ENCODE measurements around the gene DHX16.
"Not testable (repeated sequence)": the region's sequence is repeated elsewhere in the genome, so short reads cannot be mapped to it uniquely, and the experiment has no call there.

The DHX16 gene

DNA sequence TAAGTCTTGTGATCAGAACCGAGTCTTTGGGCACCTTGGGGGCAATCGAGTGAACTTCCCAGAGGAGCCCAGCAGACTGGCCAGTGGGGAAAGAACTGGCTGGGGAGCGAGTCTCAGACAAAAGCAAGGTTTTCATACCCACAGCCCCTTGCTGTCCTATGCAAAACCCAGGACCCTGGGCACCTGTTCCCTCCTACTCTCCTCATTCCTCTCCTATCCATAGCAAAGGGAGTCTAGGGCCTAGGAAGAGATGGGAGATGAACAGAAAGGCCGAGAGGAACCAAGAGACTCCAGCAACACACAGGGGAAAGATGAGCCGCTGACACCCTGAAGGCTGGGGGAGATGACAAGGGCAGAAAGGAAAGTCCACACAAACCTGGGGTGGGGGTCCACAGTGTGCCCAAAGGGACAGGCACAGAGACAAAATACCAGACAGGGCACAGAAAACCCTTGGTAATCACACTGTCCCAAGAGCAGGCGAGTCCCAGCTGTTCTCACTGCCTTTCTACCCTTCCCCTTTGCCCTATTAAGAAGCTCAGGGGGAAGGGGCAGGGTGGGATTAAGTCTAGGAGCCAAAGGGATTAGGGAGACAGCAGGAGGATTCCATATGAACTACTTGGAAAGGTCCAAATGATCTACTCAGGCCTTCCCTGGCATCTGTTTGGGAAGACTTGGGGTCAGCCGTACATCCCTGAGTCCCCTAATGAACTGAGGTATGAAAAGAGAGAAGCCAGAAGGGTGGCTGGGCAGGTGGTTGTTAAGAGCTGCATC, 7.1 kb upstream of the DHX16 start:
- H3K27me3 ChIP-seq (ENCODE audit: insufficient read depth, low read length), result no peaks in the 10 kb centered on the region
- H3K36me3 ChIP-seq (ENCODE audit: insufficient read depth, low read length), result peaks cover 34% of the 10 kb centered on the region
- H3K4me1 ChIP-seq (ENCODE audit: insufficient read depth, low read length), result peaks cover 34% of the 10 kb centered on the region
- H3K9me3 ChIP-seq (ENCODE audit: low read length), result no peaks in the 10 kb centered on the region
- no peak overlapping the region for H3K4me3 ChIP-seq (ENCODE audit: low read length)
- no peak overlapping the region for H2AFZ ChIP-seq (ENCODE audit: low read depth, low read length)

DNA sequence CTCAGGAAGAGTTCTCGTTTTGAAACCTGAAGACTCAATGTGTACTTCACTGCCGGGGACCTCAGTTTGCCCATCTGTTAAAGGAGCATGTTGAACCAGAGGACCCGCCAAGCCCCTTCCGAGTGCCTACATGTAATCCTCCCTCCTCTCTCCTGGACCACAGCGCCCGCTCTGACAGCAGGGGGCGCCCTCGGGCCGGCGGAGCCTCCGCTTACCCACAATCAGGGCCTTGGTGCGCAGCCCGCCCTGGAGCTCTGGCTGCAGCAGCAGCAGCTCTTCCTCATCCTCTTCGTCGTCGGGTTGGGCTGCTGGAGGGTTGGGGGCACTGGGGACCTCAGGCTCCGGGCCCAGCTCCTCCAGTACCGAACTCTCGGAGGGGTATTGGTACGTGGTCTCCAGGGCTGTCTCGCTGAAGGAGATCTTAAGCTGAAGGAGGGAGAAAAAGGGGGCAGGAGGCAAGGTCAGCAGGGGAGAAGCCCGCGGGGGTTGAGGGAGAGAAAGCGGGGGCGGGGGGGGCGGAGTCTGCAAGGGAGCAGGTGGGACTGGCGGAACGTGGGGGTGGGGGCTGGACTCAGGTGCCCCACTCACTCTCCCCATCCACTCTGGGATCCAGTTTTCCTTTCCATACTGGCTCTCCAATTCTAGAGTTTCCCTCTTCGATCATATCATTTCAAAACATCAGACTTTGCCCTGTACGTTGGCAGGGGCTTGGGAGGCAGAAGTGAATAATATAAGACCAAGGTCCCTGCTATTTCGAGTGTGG, 6.3 kb upstream of the DHX16 start:
- Histone ChIP-seq H3K4me1 (ENCODE audit: insufficient read depth, low read length) (peaks cover 28% of the 10 kb centered on the region), H3K9me3 (ENCODE audit: low read length) (no peaks in the 10 kb centered on the region), H3K4me3 (ENCODE audit: low read length) (no peak overlapping the region), H3K27me3 (ENCODE audit: insufficient read depth, low read length) (no peaks in the 10 kb centered on the region), H2AFZ (ENCODE audit: low read depth, low read length) (no peak overlapping the region), H3K36me3 (ENCODE audit: insufficient read depth, low read length) (peaks cover 34% of the 10 kb centered on the region)

DNA sequence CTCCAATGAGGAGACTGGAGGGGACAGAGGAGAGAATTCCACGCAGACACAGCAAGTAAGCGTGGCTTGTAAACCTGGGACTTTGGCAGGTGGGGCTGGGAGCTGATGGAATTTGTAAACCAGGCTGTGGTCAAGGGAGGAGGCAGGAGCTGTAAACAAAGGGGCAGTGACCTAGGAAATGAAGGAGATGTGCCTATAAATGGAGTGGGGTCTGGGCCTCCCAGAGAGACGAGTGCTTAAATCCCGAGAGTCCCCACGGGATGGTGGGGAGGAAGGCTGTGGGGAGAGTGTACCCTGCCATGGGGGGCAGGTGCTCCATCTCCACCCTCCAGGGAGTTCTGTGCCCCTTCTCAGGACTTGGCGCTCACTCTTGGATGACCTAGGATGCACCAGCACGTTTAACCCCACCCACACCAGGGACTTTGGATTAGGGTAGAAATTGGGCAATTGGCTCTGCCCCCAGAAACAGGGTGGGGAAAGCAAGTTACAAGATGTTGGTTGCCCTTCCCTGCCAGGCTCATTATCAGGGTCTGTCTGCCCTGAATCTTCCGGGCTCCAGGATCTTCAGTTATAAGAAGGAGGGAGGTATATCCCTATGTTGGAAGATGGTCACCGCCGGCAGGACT, 4.0 kb upstream of the DHX16 start:
- Histone ChIP-seq H2AFZ (ENCODE audit: low read depth, low read length) (no peak overlapping the region), H3K9me3 (ENCODE audit: low read length) (no peaks in the 10 kb centered on the region), H3K36me3 (ENCODE audit: insufficient read depth, low read length) (peaks cover 32% of the 10 kb centered on the region), H3K4me1 (ENCODE audit: insufficient read depth, low read length) (peaks cover 6% of the 10 kb centered on the region), H3K4me3 (ENCODE audit: low read length) (no peak overlapping the region), H3K27me3 (ENCODE audit: insufficient read depth, low read length) (no peaks in the 10 kb centered on the region)

DNA sequence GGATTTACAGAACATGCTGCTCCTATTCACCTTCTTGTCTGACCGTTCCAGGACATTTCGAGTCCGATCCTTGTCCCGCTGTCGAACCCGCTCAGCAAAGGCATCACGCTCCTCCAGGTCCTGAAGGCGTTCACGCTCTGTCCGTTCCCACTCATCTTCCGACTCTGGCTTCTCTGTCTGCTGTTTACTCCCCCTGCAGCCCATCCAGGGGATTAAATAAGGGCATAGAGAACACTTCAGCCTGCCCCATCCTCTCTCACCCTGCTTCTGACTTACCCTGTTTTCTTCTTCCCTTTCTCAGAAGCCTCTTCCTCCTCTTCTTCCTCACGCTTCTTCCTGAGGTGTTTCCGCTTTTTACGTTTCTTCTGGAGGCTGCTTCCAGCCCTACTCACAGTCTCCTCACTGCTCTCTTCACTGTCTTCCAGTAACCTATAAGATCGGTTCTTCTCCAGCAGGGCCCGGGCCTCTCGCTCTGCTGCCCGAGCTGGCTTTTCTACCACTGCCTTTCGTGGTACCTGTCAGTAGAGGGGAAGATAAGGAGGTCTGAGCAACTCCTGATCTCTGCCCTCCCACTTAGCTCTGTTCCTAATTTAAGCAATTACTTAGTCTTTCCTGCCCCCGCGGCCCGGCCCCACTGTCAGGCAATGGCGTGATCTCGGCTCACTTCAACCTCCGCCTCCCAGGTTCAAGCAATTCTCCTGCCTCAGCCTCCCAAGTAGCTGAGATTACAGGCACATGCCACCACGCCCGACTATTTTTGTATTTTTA, 1.9 kb downstream of the DHX16 start:
- Histone ChIP-seq H3K36me3 (ENCODE audit: insufficient read depth, low read length) (peaks cover 33% of the 10 kb centered on the region), H3K9me3 (ENCODE audit: low read length) (no peaks in the 10 kb centered on the region), H3K4me3 (ENCODE audit: low read length) (no peak overlapping the region), H3K4me1 (ENCODE audit: insufficient read depth, low read length) (peaks cover 7% of the 10 kb centered on the region), H2AFZ (ENCODE audit: low read depth, low read length) (no peak overlapping the region), H3K27me3 (ENCODE audit: insufficient read depth, low read length) (no peaks in the 10 kb centered on the region)

DNA sequence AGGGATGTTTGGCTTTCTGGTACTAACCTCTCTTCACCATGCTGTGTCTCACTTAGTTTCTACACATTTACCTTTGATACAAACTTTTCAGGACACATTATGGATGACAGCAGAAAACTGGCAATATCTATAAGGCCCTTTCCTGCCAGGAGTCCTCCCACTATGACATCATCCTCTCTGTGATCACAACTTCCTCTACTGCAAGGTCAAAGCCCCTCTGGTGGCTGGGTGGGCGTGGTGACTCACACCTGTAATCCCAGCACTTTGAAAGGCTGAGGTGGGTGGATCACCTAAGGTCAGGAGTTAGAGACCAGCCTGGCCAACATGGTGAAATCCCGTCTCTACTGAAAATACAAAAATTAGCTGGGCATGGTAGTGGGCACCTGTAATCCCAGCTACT, 6.5 kb downstream of the DHX16 start:
- peaks cover 73% of the 10 kb centered on the region for H3K36me3 ChIP-seq (ENCODE audit: insufficient read depth, low read length)
- not testable (repeated sequence) for H3K4me1 ChIP-seq (ENCODE audit: insufficient read depth, low read length); H3K27me3 ChIP-seq (ENCODE audit: insufficient read depth, low read length); H2AFZ ChIP-seq (ENCODE audit: low read depth, low read length); H3K4me3 ChIP-seq (ENCODE audit: low read length); H3K9me3 ChIP-seq (ENCODE audit: low read length)

DNA sequence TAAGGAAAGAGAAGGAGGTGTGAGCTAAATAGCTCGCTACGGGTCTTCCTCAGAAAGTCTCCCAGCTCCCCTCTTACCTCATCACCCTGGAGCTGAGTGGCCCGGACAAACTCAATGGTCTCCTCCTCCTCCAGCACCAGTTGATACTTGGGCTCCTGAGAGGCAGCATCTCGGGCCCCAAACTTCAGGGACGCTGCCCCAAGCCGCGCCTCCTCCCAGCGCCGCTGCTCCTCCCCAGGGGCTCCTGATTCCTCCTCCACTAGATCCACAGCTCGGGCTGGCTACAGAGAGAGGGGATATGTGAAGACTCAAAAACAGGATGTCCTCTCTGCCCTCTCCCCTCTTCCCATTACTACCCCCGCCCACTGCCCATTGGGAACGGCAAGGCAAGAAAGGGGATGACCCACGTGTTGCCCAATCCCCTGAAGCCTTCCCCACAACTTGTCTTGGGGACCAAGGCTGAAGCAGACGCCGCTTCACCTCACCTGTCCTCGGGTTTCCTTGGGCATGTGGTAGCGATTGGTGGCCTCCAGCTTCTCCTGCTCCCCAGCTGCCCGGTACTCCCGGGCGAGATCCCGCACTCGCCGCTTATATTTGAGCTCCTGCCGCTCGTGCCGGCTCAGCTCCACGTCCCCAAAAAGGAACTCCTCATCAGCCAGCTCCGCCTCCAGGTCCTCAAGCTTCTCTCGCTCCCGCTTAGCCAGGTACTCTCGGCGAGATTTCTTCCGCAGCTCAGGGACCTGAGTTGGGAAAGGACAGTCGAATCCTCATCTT, 7.6 kb downstream of the DHX16 start:
- Histone ChIP-seq H2AFZ (ENCODE audit: low read depth, low read length) (no peak overlapping the region), H3K4me1 (ENCODE audit: insufficient read depth, low read length) (no peaks in the 10 kb centered on the region), H3K9me3 (ENCODE audit: low read length) (no peaks in the 10 kb centered on the region), H3K4me3 (ENCODE audit: low read length) (no peak overlapping the region), H3K36me3 (ENCODE audit: insufficient read depth, low read length) (peaks cover 69% of the 10 kb centered on the region), H3K27me3 (ENCODE audit: insufficient read depth, low read length) (no peaks in the 10 kb centered on the region)

DNA sequence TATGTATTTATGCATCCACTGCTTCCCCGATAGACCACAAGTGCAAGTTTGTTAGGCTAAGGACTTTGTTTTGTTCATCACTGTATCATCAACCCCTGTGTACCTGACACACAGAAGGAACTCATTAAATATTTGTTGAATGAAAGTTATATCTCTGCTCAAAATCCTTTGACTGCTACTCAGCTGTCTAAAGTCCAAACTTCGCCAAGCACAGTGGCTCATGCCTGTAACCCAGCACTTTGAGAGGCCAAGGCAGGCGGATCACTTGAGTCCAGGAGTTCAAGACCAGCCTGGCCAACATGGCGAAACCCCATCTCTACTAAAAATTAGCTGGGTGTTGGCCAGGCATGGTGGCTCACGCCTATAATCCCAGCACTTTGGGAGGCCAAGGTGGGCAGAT, 14.9 kb downstream of the DHX16 start:
- peaks cover 83% of the 10 kb centered on the region for H3K36me3 ChIP-seq (ENCODE audit: insufficient read depth, low read length)
- H2AFZ ChIP-seq (ENCODE audit: low read depth, low read length), result not testable (repeated sequence)

DNA sequence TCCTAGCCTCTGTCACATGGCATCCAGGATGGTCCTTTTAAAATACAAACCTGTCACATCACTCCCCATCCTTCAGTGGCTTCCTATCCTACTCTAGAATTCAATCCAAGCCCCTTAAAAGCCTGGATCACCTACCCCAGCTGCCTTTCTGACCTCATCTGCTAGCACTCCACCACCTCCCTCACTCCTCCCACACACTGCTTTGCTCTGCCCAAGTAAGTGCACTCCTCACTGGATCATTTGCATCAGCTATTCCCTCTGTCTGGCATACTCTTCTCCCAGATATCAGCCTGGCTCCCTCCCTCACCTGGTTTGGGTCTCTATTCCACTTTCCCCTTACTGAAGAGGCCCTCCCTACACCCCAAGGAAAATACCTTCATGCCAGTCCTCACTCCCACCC, 15.4 kb downstream of the DHX16 start:
- Histone ChIP-seq H2AFZ (ENCODE audit: low read depth, low read length) (no peak overlapping the region), H3K9me3 (ENCODE audit: low read length) (no peaks in the 10 kb centered on the region), H3K36me3 (ENCODE audit: insufficient read depth, low read length) (peaks cover 83% of the 10 kb centered on the region), H3K27me3 (ENCODE audit: insufficient read depth, low read length) (no peaks in the 10 kb centered on the region), H3K4me1 (ENCODE audit: insufficient read depth, low read length) (no peaks in the 10 kb centered on the region), H3K4me3 (ENCODE audit: low read length) (no peak overlapping the region)

More for the DNA sequence above, 14.9 kb downstream of the DHX16 start:
- not testable (repeated sequence) for H3K9me3 ChIP-seq (ENCODE audit: low read length); H3K27me3 ChIP-seq (ENCODE audit: insufficient read depth, low read length); H3K4me1 ChIP-seq (ENCODE audit: insufficient read depth, low read length); H3K4me3 ChIP-seq (ENCODE audit: low read length)

DNA sequence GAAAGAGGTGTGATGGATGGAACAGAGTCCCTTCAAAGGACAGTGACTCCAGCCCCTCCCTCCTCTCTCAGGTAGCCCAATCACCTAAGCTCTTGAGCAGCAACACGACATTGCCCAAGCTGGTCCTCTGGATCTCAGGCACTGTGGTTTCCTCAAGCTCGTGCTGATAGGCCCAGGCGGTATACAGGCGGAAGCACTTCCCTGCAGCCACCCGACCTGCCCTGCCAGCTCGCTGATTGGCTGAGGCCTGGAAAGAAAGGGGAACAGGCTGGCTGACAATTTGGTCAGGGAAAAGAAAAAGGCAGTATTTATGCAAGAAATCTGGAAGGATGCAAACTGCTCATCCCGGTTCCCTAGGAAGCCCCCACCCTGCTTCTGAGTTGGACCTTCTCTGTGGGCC, 16.3 kb downstream of the DHX16 start:
- H3K9me3 ChIP-seq (ENCODE audit: low read length), result no peaks in the 10 kb centered on the region
- H2AFZ ChIP-seq (ENCODE audit: low read depth, low read length), result no peak overlapping the region
- no peaks in the 10 kb centered on the region for H3K27me3 ChIP-seq (ENCODE audit: insufficient read depth, low read length)
- H3K4me1 ChIP-seq (ENCODE audit: insufficient read depth, low read length), result no peaks in the 10 kb centered on the region
- peaks cover 83% of the 10 kb centered on the region for H3K36me3 ChIP-seq (ENCODE audit: insufficient read depth, low read length)
- H3K4me3 ChIP-seq (ENCODE audit: low read length), result no peak overlapping the region

DNA sequence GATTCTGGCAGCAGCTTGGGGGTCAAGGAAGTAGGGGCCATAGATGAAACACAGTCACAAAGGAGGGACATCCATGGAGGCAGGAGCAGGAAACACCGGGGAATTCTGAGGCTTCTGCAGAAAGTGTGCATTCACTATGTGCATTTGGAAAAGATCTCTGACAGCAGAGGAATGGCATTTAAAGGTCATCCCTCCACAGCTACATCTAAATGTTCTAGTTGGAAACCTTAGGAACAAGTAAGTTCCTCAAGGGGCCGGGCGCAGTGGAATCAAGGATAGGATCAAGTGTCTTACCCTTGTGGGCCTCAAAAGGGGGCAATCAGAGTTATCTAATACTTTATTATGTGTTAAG, 17.1 kb downstream of the DHX16 start:
- peaks cover 86% of the 10 kb centered on the region for H3K36me3 ChIP-seq (ENCODE audit: insufficient read depth, low read length)
- no peak overlapping the region for H3K4me3 ChIP-seq (ENCODE audit: low read length)
- no peak overlapping the region for H2AFZ ChIP-seq (ENCODE audit: low read depth, low read length)
- no peaks in the 10 kb centered on the region for H3K4me1 ChIP-seq (ENCODE audit: insufficient read depth, low read length)
- H3K9me3 ChIP-seq (ENCODE audit: low read length), result no peaks in the 10 kb centered on the region
- no peaks in the 10 kb centered on the region for H3K27me3 ChIP-seq (ENCODE audit: insufficient read depth, low read length)

DNA sequence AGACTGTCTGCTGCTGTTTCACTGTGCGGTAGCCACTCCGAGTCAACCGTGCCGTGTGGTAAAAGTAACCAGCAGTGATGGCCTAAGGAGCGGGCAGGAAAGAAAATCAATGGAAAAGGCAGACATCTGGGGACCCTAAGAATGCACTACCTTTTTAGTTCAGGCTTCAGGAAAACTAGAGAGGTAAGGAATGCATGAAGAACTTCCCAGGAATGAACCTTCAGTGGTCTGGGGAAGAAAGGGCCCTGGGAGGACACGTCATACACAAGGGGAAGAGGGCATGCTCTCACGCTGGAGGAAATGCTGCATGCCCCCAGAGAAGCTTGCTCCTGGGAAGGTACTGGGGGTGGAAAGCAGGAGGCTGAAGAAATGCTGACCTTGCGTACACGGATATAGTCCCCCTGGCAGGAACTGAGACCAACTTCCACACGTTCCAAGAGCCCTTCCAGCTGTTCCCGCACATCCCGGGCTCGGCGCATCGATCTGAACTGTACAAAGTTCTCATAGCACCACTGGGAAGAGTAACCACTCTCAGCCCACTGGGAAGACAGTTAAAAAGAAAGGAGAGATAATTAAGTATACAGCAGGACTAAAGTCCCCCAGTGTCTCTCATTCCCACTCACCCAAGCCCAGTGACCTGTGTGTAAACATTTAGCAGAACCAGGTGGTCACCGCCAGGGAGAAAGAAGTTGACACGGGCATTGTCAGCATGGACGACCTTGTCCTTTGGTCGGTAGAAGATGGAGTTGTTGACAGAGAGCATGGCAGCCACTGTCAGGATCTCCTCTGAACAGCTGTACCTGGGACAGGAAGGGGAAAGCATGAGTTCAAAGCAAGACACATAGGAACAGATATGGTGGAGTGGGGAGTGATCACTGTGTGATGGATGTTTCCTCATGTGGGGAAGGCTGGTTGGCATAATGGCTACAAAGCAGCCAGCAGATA, 17.7 kb downstream of the DHX16 start:
- Histone ChIP-seq H2AFZ (ENCODE audit: low read depth, low read length) (no peak overlapping the region), H3K27me3 (ENCODE audit: insufficient read depth, low read length) (no peaks in the 10 kb centered on the region), H3K9me3 (ENCODE audit: low read length) (no peaks in the 10 kb centered on the region), H3K4me3 (ENCODE audit: low read length) (no peak overlapping the region), H3K4me1 (ENCODE audit: insufficient read depth, low read length) (no peaks in the 10 kb centered on the region), H3K36me3 (ENCODE audit: insufficient read depth, low read length) (peaks cover 82% of the 10 kb centered on the region)

DNA sequence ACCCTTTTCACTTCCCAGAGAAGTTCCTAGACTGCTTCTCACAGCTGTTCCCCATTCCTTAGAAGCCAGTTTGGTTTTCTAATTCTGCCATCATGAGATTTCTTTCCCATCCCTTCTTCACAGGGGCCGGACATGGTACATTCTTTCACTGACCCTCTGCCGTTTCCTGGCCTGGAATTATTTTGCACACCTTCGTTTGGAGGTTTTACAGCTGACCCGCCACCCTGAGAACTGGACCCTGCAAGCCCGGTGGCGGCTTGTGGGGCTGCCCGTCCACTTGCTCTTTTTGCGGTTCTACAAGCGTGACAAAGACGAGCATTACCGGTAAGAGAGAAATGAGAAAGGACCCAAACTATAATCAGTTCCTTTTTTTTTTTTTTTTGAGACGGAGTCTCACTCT, 21.7 kb downstream of the DHX16 start:
- Histone ChIP-seq H3K4me3 (ENCODE audit: low read length) (no peak overlapping the region), H3K27me3 (ENCODE audit: insufficient read depth, low read length) (no peaks in the 10 kb centered on the region), H3K9me3 (ENCODE audit: low read length) (no peaks in the 10 kb centered on the region), H2AFZ (ENCODE audit: low read depth, low read length) (no peak overlapping the region), H3K36me3 (ENCODE audit: insufficient read depth, low read length) (peaks cover 53% of the 10 kb centered on the region), H3K4me1 (ENCODE audit: insufficient read depth, low read length) (peaks cover 11% of the 10 kb centered on the region)

Measured in neuron (in vitro differentiated cells).